ENCODE measurements around the gene POM121. TPM values are rescaled to one million over a fixed set of nuclear protein-coding genes. Genes with fewer than 3 reads are reported as not detected.
"Not testable (repeated sequence)": the region's sequence is repeated elsewhere in the genome, so short reads cannot be mapped to it uniquely, and the experiment has no call there.

POM121 gene
- polyA plus RNA-seq, 1 experiment: 3.5 TPM

DNA sequence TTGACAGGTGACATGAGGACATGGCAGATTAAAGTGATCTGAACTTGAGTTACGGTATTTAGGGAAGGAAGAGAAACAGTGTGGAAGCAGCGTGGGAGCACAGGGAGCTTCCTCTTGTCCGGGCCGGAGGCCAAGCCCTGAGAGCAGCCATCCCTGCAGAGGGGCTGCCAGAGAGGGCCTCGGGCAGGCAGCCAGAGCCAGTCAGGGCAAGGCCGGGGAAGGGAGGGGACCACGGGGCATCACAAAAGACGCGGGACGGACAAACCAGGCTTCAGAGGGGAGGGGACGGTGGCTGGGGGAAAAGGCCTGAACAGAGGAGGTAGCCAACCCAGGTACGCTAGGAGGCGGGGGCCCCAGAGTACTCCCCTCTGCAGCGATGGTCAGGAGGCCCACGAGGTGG is 20.0 kb downstream of the POM121 start:
- POLR2A ChIA-PET; CTCF ChIA-PET; H3K9me3 ChIP-seq (ENCODE audit: control insufficient read depth, insufficient read depth, low read length); H3K27ac ChIP-seq (ENCODE audit: low read depth, low read length); H3K4me3 ChIP-seq (ENCODE audit: low read depth, low read length); H3K27me3 ChIP-seq (ENCODE audit: control insufficient read depth, insufficient read depth, low read length); DNase-seq (ENCODE audit: low read depth, low spot score): not testable (repeated sequence)

DNA sequence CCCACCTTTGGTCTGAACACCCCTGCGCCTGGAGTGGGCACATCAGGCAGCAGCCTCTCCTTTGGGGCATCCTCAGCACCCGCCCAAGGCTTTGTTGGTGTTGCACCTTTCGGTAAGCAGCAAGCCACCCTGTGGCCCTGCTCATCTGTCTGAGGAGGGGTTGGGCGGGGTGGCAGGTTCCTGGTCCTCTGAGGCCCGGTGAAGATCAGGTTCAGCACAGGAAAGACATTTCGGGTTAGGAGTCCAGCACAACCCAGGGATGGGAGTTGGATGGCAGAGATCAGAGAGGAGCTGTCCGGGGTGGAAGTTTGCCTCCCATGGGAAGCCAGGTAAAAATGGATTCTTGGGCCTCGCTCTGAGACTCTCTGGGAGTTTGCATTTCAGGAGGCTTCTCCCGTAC is 20.7 kb downstream of the POM121 start:
- DNase-seq (ENCODE audit: low read depth, low spot score): not testable (repeated sequence)

DNA sequence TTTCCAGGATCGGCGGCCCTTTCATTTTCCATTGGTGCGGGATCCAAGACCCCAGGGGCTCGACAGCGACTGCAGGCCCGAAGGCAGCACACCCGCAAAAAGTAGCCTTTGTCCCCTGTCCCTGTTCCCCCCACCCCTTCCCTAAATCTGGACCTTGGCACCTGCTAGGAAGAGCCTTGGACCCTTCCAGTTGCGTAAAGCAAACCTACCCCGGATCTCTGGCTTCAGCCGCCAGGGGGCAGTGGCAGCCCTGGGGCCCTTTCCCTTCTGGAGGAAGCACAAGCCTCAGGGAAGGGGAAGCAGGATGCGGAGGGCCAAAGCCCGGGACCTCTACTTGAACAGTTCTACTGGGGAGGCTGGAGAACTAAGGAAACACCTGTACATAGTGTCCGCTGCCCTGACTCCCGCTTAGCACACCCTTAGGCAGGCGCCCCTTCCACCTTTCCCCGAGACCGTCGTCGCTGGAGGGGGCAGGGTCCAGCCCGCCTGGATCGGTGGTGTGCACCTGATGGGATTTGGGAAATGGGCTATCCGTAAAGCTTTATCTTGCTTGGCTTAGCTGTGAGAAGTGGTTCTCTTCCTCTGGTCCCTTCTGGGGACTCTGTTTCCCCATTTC is 21.3 kb downstream of the POM121 start:
- TF ChIP-seq, protein P1, sequence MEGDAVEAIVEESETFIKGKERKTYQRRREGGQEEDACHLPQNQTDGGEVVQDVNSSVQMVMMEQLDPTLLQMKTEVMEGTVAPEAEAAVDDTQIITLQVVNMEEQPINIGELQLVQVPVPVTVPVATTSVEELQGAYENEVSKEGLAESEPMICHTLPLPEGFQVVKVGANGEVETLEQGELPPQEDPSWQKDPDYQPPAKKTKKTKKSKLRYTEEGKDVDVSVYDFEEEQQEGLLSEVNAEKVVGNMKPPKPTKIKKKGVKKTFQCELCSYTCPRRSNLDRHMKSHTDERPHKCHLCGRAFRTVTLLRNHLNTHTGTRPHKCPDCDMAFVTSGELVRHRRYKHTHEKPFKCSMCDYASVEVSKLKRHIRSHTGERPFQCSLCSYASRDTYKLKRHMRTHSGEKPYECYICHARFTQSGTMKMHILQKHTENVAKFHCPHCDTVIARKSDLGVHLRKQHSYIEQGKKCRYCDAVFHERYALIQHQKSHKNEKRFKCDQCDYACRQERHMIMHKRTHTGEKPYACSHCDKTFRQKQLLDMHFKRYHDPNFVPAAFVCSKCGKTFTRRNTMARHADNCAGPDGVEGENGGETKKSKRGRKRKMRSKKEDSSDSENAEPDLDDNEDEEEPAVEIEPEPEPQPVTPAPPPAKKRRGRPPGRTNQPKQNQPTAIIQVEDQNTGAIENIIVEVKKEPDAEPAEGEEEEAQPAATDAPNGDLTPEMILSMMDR (IDR thresholded peaks at IDR 0.05; ENCODE audit: low read depth, low read length): peak; percentile 23; the same call in 1 of the 2 replicates
- DNase-seq (ENCODE audit: low read depth, low spot score); H3K27ac ChIP-seq (ENCODE audit: low read depth, low read length); H3K9me3 ChIP-seq (ENCODE audit: control insufficient read depth, insufficient read depth, low read length); CTCF ChIA-PET; H3K4me3 ChIP-seq (ENCODE audit: low read depth, low read length); POLR2A ChIA-PET; H3K27me3 ChIP-seq (ENCODE audit: control insufficient read depth, insufficient read depth, low read length): not testable (repeated sequence)

More for the DNA sequence above, 20.7 kb downstream of the POM121 start:
- H3K9me3 ChIP-seq (ENCODE audit: control insufficient read depth, insufficient read depth, low read length); H3K4me3 ChIP-seq (ENCODE audit: low read depth, low read length); POLR2A ChIA-PET; H3K27ac ChIP-seq (ENCODE audit: low read depth, low read length); H3K27me3 ChIP-seq (ENCODE audit: control insufficient read depth, insufficient read depth, low read length); CTCF ChIA-PET: not testable (repeated sequence)

DNA sequence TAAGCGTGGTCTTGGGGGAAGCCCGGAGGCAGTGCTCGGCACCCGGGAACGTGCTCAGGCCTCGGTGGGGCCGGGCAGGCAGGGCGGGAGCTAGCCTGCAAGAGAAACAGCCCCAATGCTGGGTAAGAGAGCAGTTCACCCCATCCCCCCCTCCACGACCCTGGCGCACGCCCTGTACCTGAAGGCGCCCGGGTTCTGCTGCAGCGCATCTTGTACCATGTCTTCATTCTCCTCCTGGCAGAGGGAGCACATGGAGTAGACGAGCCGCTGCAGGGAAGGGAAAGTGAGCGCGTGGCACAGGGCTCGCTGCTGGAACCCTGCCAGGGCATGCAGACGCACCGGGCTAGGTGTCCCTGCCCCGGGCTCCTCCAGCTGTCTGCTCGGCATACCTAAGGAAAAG is 23.8 kb downstream of the POM121 start:
- DNase-seq (ENCODE audit: low read depth, low spot score); H3K9me3 ChIP-seq (ENCODE audit: control insufficient read depth, insufficient read depth, low read length); H3K4me3 ChIP-seq (ENCODE audit: low read depth, low read length); POLR2A ChIA-PET; H3K27ac ChIP-seq (ENCODE audit: low read depth, low read length); CTCF ChIA-PET; H3K27me3 ChIP-seq (ENCODE audit: control insufficient read depth, insufficient read depth, low read length): not testable (repeated sequence)

DNA sequence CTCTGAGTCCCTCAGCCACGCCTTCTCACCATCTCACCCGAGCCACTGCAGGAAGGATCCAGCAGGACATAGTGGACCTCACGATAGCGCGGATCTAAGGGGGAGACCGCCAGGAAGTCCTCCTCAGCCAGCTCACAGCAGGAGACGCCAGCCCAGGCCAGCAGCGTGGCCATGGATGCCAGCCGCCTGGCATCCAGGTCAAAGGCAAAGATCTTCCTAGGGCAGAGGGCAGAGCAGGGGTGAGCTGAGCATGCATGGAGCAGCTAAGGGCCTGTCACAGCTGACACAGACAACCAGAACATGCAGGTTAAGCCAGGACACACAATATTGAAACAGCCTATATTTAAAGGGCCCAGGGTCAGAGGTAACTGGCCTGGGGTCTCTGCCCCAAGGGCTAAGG is 24.4 kb downstream of the POM121 start:
- POLR2A ChIA-PET; DNase-seq (ENCODE audit: low read depth, low spot score); H3K27me3 ChIP-seq (ENCODE audit: control insufficient read depth, insufficient read depth, low read length); H3K9me3 ChIP-seq (ENCODE audit: control insufficient read depth, insufficient read depth, low read length); CTCF ChIA-PET; H3K4me3 ChIP-seq (ENCODE audit: low read depth, low read length); H3K27ac ChIP-seq (ENCODE audit: low read depth, low read length): not testable (repeated sequence)

DNA sequence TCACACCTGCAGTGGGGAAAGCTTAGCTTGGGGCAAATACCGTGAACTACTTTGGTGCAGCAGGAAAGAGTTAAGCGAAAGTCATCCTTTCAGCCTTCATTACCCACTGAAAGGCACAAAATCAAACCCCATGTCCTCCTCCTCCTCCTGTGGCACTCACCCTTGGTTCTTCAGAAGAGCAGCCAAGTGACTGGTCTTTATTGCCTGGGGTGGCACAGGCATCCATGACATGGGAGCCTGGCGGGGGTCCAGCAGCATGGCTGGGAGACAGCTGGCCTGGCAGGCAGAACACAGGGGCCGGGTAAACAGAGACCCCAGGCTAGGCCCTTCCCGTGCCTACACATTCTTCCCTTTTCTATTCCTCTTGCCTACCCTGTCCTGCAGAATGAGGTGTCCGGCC is 24.8 kb downstream of the POM121 start:
- H3K9me3 ChIP-seq (ENCODE audit: control insufficient read depth, insufficient read depth, low read length); H3K27me3 ChIP-seq (ENCODE audit: control insufficient read depth, insufficient read depth, low read length); CTCF ChIA-PET; DNase-seq (ENCODE audit: low read depth, low spot score); H3K4me3 ChIP-seq (ENCODE audit: low read depth, low read length); POLR2A ChIA-PET; H3K27ac ChIP-seq (ENCODE audit: low read depth, low read length): not testable (repeated sequence)

DNA sequence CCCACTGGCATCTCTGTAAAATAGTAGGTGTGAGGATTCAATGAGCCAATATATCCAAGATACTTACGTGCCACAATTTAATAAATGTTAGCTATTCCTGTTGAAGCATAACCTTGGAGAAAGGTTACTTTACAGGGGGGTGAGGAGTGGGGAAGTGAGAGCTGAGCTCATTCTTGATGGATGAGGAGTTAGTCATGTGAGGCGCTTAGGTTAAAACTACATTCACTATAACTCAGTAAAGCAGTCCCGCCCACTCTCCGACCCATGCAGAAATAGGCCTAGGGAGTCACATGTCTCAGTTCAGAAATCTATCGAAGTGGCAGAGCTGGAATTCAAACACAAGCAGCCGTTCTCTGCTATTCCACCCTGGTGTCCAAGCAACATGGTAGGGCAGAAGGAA is 25.5 kb downstream of the POM121 start:
- CTCF ChIA-PET; H3K27me3 ChIP-seq (ENCODE audit: control insufficient read depth, insufficient read depth, low read length): not testable (repeated sequence)

DNA sequence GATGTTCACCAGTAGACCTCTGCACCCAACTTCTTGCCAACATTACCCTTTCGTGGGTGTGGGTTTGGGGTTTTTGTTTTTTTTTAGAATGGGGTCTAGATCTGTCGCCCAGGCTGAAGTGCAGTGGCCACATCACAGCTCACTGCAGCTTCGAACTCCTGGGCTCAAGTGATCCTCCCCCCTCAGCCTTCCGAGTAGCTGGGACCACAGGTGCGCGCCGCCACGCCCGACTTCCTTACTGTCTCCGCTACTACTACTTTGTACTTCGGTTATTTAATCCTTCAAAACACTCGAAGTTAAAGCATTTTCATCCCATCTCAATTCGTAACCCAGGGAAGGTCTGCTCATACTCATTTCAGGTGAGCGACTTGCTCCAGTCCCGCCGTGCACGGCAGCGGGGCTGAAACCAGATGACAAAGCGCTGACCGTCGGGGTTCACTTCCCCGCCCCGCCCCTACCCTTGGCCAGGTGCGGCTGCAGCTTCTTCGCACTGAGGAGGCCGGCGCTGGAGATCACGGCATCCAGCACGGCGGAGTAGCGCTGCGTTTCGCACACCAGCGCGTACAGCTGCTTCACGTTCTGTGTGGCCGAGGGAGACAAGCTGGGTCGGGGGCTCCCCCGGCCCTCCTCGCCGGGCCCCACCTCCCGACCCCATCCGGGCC is 29.1 kb downstream of the POM121 start:
- H3K9me3 ChIP-seq (ENCODE audit: control insufficient read depth, insufficient read depth, low read length); DNase-seq (ENCODE audit: low read depth, low spot score); H3K27me3 ChIP-seq (ENCODE audit: control insufficient read depth, insufficient read depth, low read length); H3K27ac ChIP-seq (ENCODE audit: low read depth, low read length); CTCF ChIA-PET; POLR2A ChIA-PET: not testable (repeated sequence)
- H3K4me3 ChIP-seq (ENCODE audit: low read depth, low read length): peak overlapping the region; percentile 42; the same call in 1 of the 2 replicates

More for the DNA sequence above, 25.5 kb downstream of the POM121 start:
- H3K4me3 ChIP-seq (ENCODE audit: low read depth, low read length); H3K9me3 ChIP-seq (ENCODE audit: control insufficient read depth, insufficient read depth, low read length); POLR2A ChIA-PET; H3K27ac ChIP-seq (ENCODE audit: low read depth, low read length); DNase-seq (ENCODE audit: low read depth, low spot score): not testable (repeated sequence)

DNA sequence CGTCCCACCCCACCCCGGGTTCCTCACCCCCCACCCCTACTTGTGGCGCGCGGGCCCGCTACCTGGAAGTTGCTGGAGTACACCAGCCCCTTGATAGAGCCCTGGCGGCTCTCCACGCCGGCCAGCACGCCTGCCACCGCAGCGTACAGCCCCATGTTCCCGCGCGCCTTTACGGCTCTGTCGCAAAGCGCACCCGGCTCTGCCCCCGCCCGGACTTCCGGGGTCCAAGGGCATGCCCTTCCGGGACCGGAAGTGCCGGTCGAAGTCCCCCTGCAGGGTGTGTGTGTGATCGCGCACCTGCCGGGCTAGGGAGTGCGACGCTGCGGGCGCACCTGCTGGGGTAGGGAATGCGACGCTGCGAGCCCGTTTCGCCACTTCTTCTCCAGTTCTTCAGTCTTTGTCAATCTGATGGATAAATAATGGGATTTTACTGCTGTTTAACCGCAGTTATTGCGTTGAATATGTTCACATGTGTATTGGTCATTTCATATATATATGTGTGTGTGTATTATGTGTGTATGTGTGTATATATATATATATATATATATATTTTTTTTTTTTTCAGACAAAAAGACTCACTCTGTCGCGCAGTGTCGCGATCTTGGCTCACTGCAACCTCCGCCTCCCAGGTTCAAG is 29.8 kb downstream of the POM121 start:
- DNase-seq (ENCODE audit: low read depth, low spot score); H3K9me3 ChIP-seq (ENCODE audit: control insufficient read depth, insufficient read depth, low read length); CTCF ChIA-PET; POLR2A ChIA-PET; H3K27me3 ChIP-seq (ENCODE audit: control insufficient read depth, insufficient read depth, low read length); H3K27ac ChIP-seq (ENCODE audit: low read depth, low read length): not testable (repeated sequence)
- H3K4me3 ChIP-seq (ENCODE audit: low read depth, low read length): peak overlapping the region; percentile 27; the same call in 1 of the 2 replicates

DNA sequence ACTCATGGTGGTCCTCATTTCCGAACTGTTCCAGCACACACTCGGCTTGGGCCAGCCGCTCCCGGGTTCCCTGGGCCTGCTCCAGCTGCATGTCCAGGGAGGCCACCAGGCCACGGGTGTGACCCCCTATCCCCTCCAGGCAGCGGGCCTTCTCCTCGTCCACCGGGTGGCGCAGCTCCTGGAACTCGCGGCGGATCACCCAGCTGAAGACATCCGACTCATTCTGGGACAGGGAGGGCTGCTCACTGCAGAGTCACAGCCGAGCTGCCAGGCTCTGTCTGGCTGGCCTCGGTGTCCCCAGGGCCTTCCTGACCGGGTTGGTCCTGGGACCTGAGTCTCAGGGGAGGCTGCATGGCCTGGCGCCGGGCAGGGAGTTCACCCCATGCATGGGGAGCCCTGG is 35.1 kb downstream of the POM121 start:
- H3K27ac ChIP-seq (ENCODE audit: low read depth, low read length); DNase-seq (ENCODE audit: low read depth, low spot score); H3K9me3 ChIP-seq (ENCODE audit: control insufficient read depth, insufficient read depth, low read length); POLR2A ChIA-PET; CTCF ChIA-PET; H3K4me3 ChIP-seq (ENCODE audit: low read depth, low read length); H3K27me3 ChIP-seq (ENCODE audit: control insufficient read depth, insufficient read depth, low read length): not testable (repeated sequence)

DNA sequence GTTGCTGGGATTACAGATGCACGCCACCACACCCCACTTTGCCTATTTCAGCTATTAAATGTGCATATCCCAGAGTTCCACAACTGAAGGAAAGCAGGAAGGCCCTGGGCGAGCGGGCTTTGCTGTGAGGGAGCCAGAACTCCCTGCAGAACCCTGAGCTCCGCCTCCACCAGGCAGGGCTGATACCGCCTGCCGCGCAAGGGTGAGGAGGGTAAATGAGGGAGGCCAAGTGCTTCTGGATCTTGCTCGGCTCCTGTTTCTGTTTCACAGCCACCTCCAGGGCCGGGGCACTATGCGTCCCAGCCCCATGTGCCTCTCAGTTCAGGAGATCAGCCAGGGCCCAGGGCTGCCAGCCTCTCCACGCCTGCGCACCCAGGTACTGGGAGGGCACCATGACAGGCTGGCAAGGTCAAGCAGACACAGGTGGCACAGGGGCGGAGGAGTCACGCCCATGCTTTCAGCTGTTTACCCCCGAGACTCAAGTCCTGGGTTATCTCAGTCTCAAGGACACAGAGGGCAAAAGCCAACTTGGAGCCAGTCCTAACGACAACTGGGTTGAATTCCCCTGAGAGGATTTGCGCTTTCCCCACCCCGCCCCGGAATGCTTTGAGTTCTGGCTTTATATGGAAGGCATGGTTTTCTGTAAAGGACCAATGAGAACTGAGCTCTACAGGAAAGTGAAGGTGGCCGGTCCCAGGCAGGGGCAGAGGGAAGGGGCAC is 35.9 kb downstream of the POM121 start:
- DNase-seq (ENCODE audit: low read depth, low spot score); H3K27me3 ChIP-seq (ENCODE audit: control insufficient read depth, insufficient read depth, low read length); H3K4me3 ChIP-seq (ENCODE audit: low read depth, low read length); POLR2A ChIA-PET; H3K27ac ChIP-seq (ENCODE audit: low read depth, low read length); CTCF ChIA-PET; H3K9me3 ChIP-seq (ENCODE audit: control insufficient read depth, insufficient read depth, low read length): not testable (repeated sequence)

All from AG04450 (cell line).